ENCODE data around the gene MAGEL2. TPM values are rescaled to one million over a fixed set of nuclear protein-coding genes. Genes with fewer than 3 reads are reported as not detected.
"Not testable (repeated sequence)": the region's sequence is repeated elsewhere in the genome, so short reads cannot be mapped to it uniquely, and the experiment has no call there.

The MAGEL2 gene
- total RNA-seq, 1 donor from 2014 or later, result 0.45 TPM

DNA sequence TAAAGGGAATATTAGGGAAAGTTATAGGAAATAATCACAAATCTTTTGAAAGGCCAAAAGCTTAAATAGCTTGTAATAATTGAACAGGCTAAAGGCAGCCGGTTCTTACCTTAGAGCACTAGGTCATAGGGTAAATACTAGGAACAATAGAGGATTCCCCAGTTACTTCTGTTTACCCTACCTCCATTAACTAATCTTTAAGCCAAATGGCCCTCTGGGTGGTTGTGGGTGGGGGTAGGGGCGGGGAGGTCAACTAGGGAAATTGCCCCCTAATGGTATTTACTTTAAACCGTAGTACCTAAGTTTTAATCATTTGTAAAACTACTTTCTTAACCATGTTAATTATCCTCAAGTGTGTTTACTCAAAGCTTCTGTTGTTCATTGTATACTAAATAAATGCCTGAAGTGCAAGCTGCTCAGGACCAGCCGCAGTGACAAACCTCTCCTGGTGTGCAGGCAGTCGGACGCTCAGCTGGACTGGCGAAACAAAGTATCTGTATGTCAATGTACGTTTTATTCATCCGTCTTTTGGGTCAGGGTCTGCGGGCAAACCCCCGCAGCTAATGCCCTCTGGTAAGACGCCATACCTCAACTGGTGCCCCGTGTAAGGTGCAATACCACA is 18.9 kb downstream of the MAGEL2 start:
- intact Hi-C loops (cut with DNase I), result no loop called here
- no peak for ATAC-seq
- no peak for DNase-seq (ENCODE audit: low spot score)

DNA sequence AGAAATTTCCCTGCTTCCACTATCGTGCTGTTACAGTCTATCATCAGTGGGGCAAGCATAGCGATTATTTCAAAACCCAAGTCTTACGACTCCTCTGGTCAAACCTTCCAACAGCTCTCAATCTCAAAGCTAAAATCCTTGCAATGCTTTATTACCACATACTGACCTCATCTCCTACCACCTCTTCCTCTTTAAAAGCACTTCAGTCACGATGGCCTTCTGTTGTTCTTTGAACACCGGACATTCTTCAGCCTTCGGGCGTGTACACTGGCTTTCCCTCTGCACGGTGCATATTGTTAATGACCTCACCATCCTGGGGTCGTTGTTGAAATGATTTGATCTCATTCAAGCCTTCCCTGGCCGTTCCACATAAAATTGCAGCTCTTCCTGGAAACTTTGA is 31.1 kb downstream of the MAGEL2 start:
- ATAC-seq, result no peak
- intact Hi-C loops (cut with DNase I), result no loop called here
- no peak for DNase-seq (ENCODE audit: low spot score)

DNA sequence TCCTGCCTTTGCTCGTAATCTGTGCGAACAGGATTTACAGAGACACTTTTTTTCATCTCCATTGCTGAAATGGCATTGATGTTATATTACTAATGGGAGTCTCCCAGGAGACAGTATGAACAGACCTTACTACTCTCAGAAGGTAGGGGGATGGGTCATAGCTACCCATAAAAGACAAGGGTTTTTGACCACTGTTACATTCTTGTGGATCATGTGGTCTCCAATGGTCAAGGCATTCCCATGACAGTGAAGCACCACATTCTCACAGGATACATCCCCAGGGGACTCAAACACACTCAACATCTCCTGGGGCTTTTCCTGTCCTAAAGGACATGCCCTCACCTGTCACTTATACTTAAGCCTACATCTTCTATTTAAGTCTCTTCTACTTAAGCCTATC is 41.4 kb downstream of the MAGEL2 start:
- DNase-seq (ENCODE audit: low spot score) (no peak), ATAC-seq (no peak)
- intact Hi-C loops (cut with DNase I), result no loop called here

DNA sequence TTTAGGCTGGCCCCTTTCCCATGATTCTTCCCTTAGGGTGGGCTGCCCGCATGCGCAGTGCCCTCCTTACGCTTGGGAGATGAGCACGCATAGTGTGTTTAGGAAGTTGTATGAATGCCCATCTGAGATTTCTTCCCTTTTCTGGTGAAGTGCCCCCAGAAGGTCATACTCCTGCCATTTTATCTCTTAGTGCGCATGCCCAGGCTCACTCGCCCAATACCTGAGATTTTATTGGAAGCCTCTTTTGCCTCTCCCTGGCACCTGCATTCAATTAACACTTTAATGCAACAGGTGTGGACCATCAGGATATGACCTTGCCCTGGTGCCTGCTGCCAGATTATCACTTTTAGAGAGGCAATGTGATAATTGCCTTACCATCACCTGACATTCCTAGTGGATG is 45.5 kb downstream of the MAGEL2 start:
- no peak for DNase-seq (ENCODE audit: low spot score)
- ATAC-seq, result no peak
- intact Hi-C loops (cut with DNase I), result no loop called here

DNA sequence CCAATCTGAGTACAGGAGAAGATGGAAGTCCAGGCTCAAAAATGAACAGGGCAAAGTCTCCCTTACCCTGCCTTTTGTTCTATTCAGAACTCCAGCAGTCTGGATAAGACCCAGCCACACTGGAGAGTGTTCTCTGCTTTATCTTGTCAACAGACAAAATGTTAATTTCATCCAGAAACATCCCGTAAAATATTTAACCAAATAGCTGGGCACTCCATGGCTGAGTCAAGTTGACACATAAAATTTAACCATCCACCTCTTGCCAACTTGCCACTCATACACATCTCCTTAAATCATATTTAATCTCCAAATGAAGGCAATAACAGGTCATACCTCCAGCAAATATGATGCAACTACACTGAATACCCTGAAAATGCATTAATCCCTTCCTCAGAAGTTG is 48.6 kb downstream of the MAGEL2 start:
- no peak for ATAC-seq
- intact Hi-C loops (cut with DNase I), result no loop called here
- no peak for DNase-seq (ENCODE audit: low spot score)

DNA sequence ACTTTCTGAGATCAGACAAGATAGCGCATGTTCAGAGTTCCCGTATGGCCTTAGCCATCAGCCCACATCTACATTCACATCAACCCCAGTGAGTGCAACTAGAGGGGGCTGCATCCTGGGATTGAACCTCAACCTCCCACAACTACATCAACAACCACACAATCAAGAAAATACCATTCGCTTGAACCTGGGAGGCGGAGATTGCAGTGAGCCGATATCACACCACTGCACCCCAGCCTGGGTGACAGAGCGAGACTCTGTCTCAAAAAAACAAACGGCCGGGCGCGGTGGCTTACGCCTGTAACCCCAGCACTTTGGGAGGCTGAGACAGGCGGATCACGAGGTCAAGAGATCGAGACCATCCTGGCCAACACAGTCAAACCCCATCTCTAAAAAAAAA is 50.4 kb downstream of the MAGEL2 start:
- intact Hi-C loops (cut with DNase I); DNase-seq (ENCODE audit: low spot score); ATAC-seq: not testable (repeated sequence)

DNA sequence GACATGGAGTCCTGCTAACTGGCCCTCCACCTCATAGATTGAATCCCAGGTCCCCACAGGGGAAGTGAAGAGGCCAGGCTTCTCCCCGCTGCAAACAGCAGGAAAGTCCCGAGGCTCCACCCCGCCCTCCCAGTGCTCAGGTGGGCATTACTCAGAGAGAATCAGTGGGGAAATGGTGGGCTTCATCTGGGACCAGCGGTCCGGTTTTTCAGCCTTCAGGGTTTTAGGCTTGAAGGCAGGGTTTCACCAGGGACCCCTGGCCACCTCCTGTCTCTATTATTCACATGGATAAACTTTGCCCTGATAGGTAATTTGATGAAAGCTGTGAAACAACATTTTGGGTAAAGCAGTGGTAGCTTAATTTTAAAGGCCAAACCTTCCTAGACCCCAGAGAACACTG is 50.9 kb downstream of the MAGEL2 start:
- ATAC-seq (no peak), DNase-seq (ENCODE audit: low spot score) (no peak)
- intact Hi-C loops (cut with DNase I), result no loop called here

DNA sequence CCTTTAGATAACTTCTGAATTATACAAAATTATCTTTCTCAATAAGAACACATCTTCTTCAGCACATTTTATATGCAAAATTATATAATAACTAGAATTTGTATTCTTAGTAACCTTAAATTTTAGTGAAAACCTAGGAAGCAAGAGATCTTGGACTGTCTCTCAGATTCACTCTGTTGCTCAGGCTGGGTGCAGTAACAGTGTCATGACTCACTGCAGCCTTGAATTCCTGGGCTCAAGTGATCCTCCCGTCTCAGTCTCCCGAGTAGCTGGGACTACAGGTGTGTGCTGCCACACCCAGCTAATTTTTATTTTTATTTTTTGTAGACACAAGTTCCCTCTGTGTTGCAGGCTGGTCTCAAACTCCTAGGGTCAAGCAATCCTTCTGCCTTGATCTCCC is 52.3 kb downstream of the MAGEL2 start:
- DNase-seq (ENCODE audit: low spot score) (no peak), ATAC-seq (no peak)
- intact Hi-C loops (cut with DNase I), result no loop called here

DNA sequence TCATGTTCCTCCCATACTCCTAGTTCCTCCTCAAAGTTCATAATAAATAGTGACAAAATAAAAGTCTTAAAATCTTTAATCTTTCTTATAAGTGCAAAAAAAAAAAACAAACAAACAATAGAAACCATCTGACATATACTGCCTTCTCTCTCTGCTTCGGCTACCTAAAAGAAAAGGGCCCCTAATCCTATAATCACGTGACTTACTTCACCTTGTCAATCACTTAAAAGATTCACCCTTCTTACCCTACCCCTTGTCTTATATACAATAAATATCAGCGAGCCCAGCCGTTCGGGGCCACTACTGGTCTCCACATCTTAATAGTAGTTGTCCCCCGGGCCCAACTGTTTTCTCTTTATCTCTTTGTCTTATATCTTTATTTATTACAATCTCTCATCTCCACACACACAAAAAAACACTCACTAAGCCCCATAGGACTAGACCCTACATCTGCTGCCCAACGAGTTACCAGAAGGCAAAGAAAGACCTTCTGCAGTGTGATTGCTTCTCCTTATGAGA is 53.4 kb downstream of the MAGEL2 start:
- DNase-seq (ENCODE audit: low spot score) (no peak), ATAC-seq (no peak)
- intact Hi-C loops (cut with DNase I), result no loop called here

Other genes with a start within 250 kb of the MAGEL2 start
- not detected for gene GOLGA6L2, start 200.6 kb downstream of the MAGEL2 start, total RNA-seq
- 2.3 TPM for gene MKRN3, start 82.2 kb downstream of the MAGEL2 start, total RNA-seq
- 44.6 TPM for gene NDN, start 39.4 kb upstream of the MAGEL2 start, total RNA-seq

Data from sciatic nerve (tissue), 2 donors.